Endothelial cell of umbilical vein (primary cell): ENCODE data around the gene NMT2. TPM values are rescaled to one million over a fixed set of nuclear protein-coding genes. Genes with fewer than 3 reads are reported as not detected.

Experiments used
- BruUV-seq: library from RNA; stranded (reverse); fragments of 400-500 nt; replicated peaks from 2 replicates; lab custom pipeline; 2021; lab: Mats Ljungman, UMichigan
- CTCF ChIA-PET: fragments of 300-600, 350-600 bp; sonication (Branson Sonifier 250); formaldehyde crosslinking; loops from one replicate; lab custom pipeline; 2021; ENCODE audit warnings: antibody characterized with exemption, inconsistent platforms; lab: Charles Lee
- POLR2A ChIA-PET: fragments of 300-600, 350-600 bp; sonication (Branson Sonifier 250); formaldehyde crosslinking; loops from one replicate; lab custom pipeline; 2021; ENCODE audit warnings: antibody characterized with exemption, inconsistent platforms; lab: Charles Lee
- DNase-seq: peaks from one replicate; pipeline ENCODE4 v3.0.0-alpha.2; 2011; ENCODE audit warnings: low read depth, low spot score
- FAIRE-seq: peaks from 2 replicates; lab custom pipeline; 2011; peaks lifted over from hg19 to GRCh38; lab: Jason Lieb, UNC
- H2AFZ ChIP-seq: 2 replicates; pipeline ENCODE4 v1.6.0; 2012; ENCODE audit warnings: low read depth, low read length, control low read depth, inconsistent platforms
- H3K27ac ChIP-seq: 2 replicates; pipeline ENCODE4 v1.5.1; 2011; ENCODE audit warnings: low read depth, mild to moderate bottlenecking, control low read depth, low read length, moderate library complexity; ENCODE audit not compliant: insufficient read depth
- H3K27me3 ChIP-seq, 2 experiments: 2 replicates each; pipeline versions ENCODE4 v1.6.0 to v1.6.1; 2011; ENCODE audit warnings: low read length in 2 of 2, mixed read lengths in 1 of 2; ENCODE audit not compliant: control insufficient read depth in 2 of 2, insufficient read depth in 2 of 2
- H3K36me3 ChIP-seq, 2 experiments: 2 replicates in 1 of 2; 3 replicates in 1 of 2; pipeline ENCODE4 v1.5.1; 2011; ENCODE audit warnings: low read length in 2 of 2, mild to moderate bottlenecking in 1 of 2, moderate library complexity in 1 of 2; ENCODE audit not compliant: control insufficient read depth in 2 of 2, insufficient read depth in 2 of 2; ENCODE audit errors: extremely low read depth in 1 of 2
- H3K4me1 ChIP-seq: 3 replicates; pipeline ENCODE4 v1.5.1; 2011; ENCODE audit warnings: mild to moderate bottlenecking, low read length; ENCODE audit not compliant: control insufficient read depth, insufficient read depth; ENCODE audit errors: extremely low read depth
- H3K4me2 ChIP-seq: 2 replicates; pipeline ENCODE4 v1.6.1; 2011; ENCODE audit warnings: low read length, control low read depth, mixed read lengths; ENCODE audit not compliant: insufficient read depth
- H3K4me3 ChIP-seq, 3 experiments: fragments of 200-600 bp in 1 of 3; sonication (generic), shearing (Covaris generic) in 1 of 3; replicated peaks in 1 of 3; 2 replicates each; pipeline ENCODE4 v1.5.1; 2011 to 2016; ENCODE audit warnings: control low read depth in 3 of 3, low read length in 3 of 3, mild to moderate bottlenecking in 2 of 3, inconsistent platforms in 1 of 3, low read depth in 1 of 3, moderate library complexity in 1 of 3; ENCODE audit not compliant: insufficient read depth in 1 of 3
- H3K79me2 ChIP-seq: 2 replicates; pipeline ENCODE4 v1.6.0; 2012; ENCODE audit warnings: low read length, inconsistent platforms; ENCODE audit not compliant: control insufficient read depth, insufficient read depth
- H3K9ac ChIP-seq: replicated peaks from 2 replicates; pipeline ENCODE3; 2011; ENCODE audit warnings: low read length, control low read depth; ENCODE audit not compliant: insufficient read depth; ENCODE audit errors: extremely low read depth
- H3K9me1 ChIP-seq: replicated peaks from 3 replicates; pipeline ENCODE4 v1.6.0; 2011; ENCODE audit warnings: mild to moderate bottlenecking, low read length; ENCODE audit not compliant: control insufficient read depth, insufficient read depth; ENCODE audit errors: extremely low read depth
- H3K9me3 ChIP-seq: replicated peaks from 2 replicates; pipeline ENCODE4 v1.5.1; 2012; ENCODE audit warnings: low read length, inconsistent platforms; ENCODE audit not compliant: control insufficient read depth, insufficient read depth
- H4K20me1 ChIP-seq: replicated peaks from 2 replicates; pipeline ENCODE3; 2011; ENCODE audit warnings: mild to moderate bottlenecking, low read length; ENCODE audit not compliant: control insufficient read depth, insufficient read depth; ENCODE audit errors: extremely low read depth
- CTCF ChIP-seq, 2 donors: IDR thresholded peaks; 1 replicate in 1 of 2; 2 replicates in 1 of 2; pipeline ENCODE4 v1.5.1; 2011; ENCODE audit warnings: low read length in 2 of 2, mild to moderate bottlenecking in 2 of 2, moderate library complexity in 2 of 2, control low read depth in 1 of 2, inconsistent platforms in 1 of 2, low read depth in 1 of 2; ENCODE audit not compliant: insufficient read depth in 1 of 2; ENCODE audit errors: extremely low read depth in 1 of 2
- EZH2 ChIP-seq: IDR thresholded peaks from 2 replicates; pipeline ENCODE4 v1.6.1; 2012; ENCODE audit warnings: borderline replicate concordance, low read depth, mild to moderate bottlenecking, moderate library complexity, low read length, inconsistent platforms; ENCODE audit not compliant: severe bottlenecking
- FOS ChIP-seq: IDR thresholded peaks from 2 replicates; pipeline ENCODE4 v1.6.1; 2011; ENCODE audit warnings: mild to moderate bottlenecking, low read length, moderate library complexity, borderline replicate concordance; ENCODE audit not compliant: insufficient read depth
- GATA2 ChIP-seq: IDR thresholded peaks from 2 replicates; pipeline ENCODE4 v1.7.0; 2011; ENCODE audit warnings: low read depth, mild to moderate bottlenecking, moderate library complexity, mixed read lengths, low read length; ENCODE audit not compliant: insufficient read length, insufficient read depth
- JUN ChIP-seq: IDR thresholded peaks from 2 replicates; pipeline ENCODE4 v1.6.1; 2011; ENCODE audit warnings: borderline replicate concordance, low read depth; ENCODE audit not compliant: insufficient read length, insufficient read depth
- MAX ChIP-seq: IDR thresholded peaks from 2 replicates; pipeline ENCODE4 v1.6.1; 2011; ENCODE audit not compliant: insufficient read depth, insufficient read length
- MYC ChIP-seq: IDR thresholded peaks from one replicate; pipeline ENCODE4 v1.6.1; 2011; ENCODE audit warnings: mild to moderate bottlenecking, low read depth, low read length
- POLR2A ChIP-seq: IDR thresholded peaks from 2 replicates; pipeline ENCODE4 v1.6.1; 2012; ENCODE audit warnings: low read depth, mild to moderate bottlenecking, control low read depth, low read length
- POLR2AphosphoS5 ChIP-seq: IDR thresholded peaks from 2 replicates; pipeline ENCODE4 v1.6.1; 2012; ENCODE audit warnings: low read depth, mild to moderate bottlenecking, control low read depth, low read length, moderate library complexity; ENCODE audit not compliant: insufficient read depth
- dilution Hi-C: fragments of 300-500 bp; cut with MboI; formaldehyde crosslinking; loops from one replicate; pipeline ENCODE4 v1.15.0; 2019; ENCODE audit warnings: low sequenced_read_pairs; ENCODE audit not compliant: extremely low pct_ligation_motif_present
- intact Hi-C: fragments of 100-400 bp; cut with micrococcal nuclease; formaldehyde crosslinking; loops from one replicate; pipeline ENCODE4 v1.10.0; 2022
- polyA plus RNA-seq, 4 experiments: library from polyadenylated mRNA; depleted of rRNA in 3 of 4; stranded (reverse) in 3 of 4; unstranded in 1 of 4; fragments of >200 nt; gene quantifications; 2 replicates each; pipeline versions ENCODE4 v1.2.1 to v1.2.3, GENCODE V29; 2011 to 2012; ENCODE audit warnings: missing spikeins in 1 of 4
- total RNA-seq: library from RNA; stranded (reverse); gene quantifications from 2 replicates; pipeline ENCODE4 v1.2.3, GENCODE V29; 2021

The NMT2 gene
- total and polyA plus RNA-seq, 2 donors (not counting 3 experiments of a cell fraction or from before 2014, with no cell fraction given): 39.0 to 109 TPM

- POLR2A ChIA-PET: no interaction called here
- Histone ChIP-seq H2AFZ (no peak overlapping the region), H3K9ac (peak overlapping the region; percentile 38), H3K27me3 (no peaks in the 10 kb centered on the region), H3K4me2 (peak overlapping the region; percentile 42), H3K9me3 (no peaks in the 10 kb centered on the region), H3K9me1 (no peaks in the 10 kb centered on the region), H3K4me1 (peaks cover 14% of the 10 kb centered on the region), H3K36me3 (peaks cover 10 to 13% of the 10 kb centered on the region in 2 experiments), H3K27ac (peak overlapping the region; percentile 58), H4K20me1 (no peaks in the 10 kb centered on the region), H3K4me3 (no peak overlapping the region), H3K79me2 (peaks cover 12% of the 10 kb centered on the region)
- BruUV-seq: no TSS peak
- no peak for FAIRE-seq
- CTCF ChIA-PET: interaction anchor here (1.3 to 1.5 kb wide), 2 partner anchors 15 to 154 kb away, joined by 3 to 5 read pairs; partner anchors contain the start of gene FAM171A1
- intact Hi-C loops (no loop called here), dilution Hi-C loops (no loop called here)
- no peak for TF ChIP-seq GATA2
- no peak for TF ChIP-seq POLR2AphosphoS5
- TF ChIP-seq FOS: no peak
- no peak for TF ChIP-seq MAX
- TF ChIP-seq JUN: no peak
- TF ChIP-seq EZH2: no peak
- no peak for TF ChIP-seq MYC
- no peak for TF ChIP-seq POLR2A
- no peak for TF ChIP-seq CTCF (IDR thresholded peaks at IDR 0.05; ENCODE audit: extremely low read depth in 1 of 2, insufficient read depth in 1 of 2, low read depth in 1 of 2, low read length in 2 of 2)
- DNase-seq: peak; percentile 23
Observed at GRCh38 chr10:15216700-15217099, 48.2 kb upstream of the NMT2 start.
